GM12892 (cell line): ENCODE results near the gene ATP2C1.

Source experiments
- POLR2A ChIP-seq: IDR thresholded peaks from 2 replicates; pipeline ENCODE4 v1.6.1; 2011; ENCODE audit warnings: low read depth, low read length, control low read depth
- POLR2AphosphoS5 ChIP-seq: IDR thresholded peaks from 2 replicates; pipeline ENCODE4 v1.6.1; 2011; ENCODE audit warnings: low read depth, low read length, control low read depth
- TAF1 ChIP-seq: IDR thresholded peaks from 2 replicates; pipeline ENCODE4 v1.6.1; 2011; ENCODE audit warnings: low read depth, mild to moderate bottlenecking, control low read depth, low read length, borderline replicate concordance

GRCh38 chr3:130878464-130878863 lies 15.4 kb upstream of the ATP2C1 start:
- TF ChIP-seq POLR2AphosphoS5 (no peak), POLR2A (no peak), TAF1 (no peak)
